Naive B cell (primary cell): ENCODE results near the gene S100A2. TPM values are rescaled to one million over a fixed set of nuclear protein-coding genes. Genes with fewer than 3 reads are reported as not detected.
A peak's percentile ranks its signal among the peaks of the same experiment; 100 is the strongest.
"Not testable (repeated sequence)": the region's sequence is repeated elsewhere in the genome, so short reads cannot be mapped to it uniquely, and the experiment has no call there.

ENCODE experiments used
- ATAC-seq, 2 donors: fragments of 150-1000 bp; cut with Tn5 transposase; 2 replicates each; pipeline ENCODE4 v1.10.0; 2021; ENCODE audit warnings: low read depth in 2 of 2, mild to moderate bottlenecking in 2 of 2, moderate library complexity in 2 of 2
- DNase-seq: peaks from one replicate; pipeline ENCODE4 v3.0.0; 2022
- H3K27ac Mint-ChIP-seq, 6 donors: one replicate each; pipeline ENCODE4 v1.8.0; 2020 to 2022; ENCODE audit warnings: mild to moderate bottlenecking in 6 of 6, mixed read lengths in 6 of 6, moderate library complexity in 5 of 6, inconsistent platforms in 2 of 6
- H3K27me3 Mint-ChIP-seq, 3 donors: one replicate each; pipeline ENCODE4 v1.8.0; 2021 to 2022; ENCODE audit warnings: mixed read lengths in 3 of 3, mild to moderate bottlenecking in 1 of 3
- H3K36me3 Mint-ChIP-seq, 2 donors: one replicate each; pipeline ENCODE4 v1.8.0; 2020 to 2022; ENCODE audit warnings: mixed read lengths in 2 of 2, inconsistent platforms in 1 of 2, mild to moderate bottlenecking in 1 of 2
- H3K4me1 Mint-ChIP-seq, 3 donors: one replicate each; pipeline ENCODE4 v1.8.0; 2020 to 2022; ENCODE audit warnings: mixed read lengths in 3 of 3, inconsistent platforms in 1 of 3, mild to moderate bottlenecking in 1 of 3, moderate library complexity in 1 of 3
- H3K4me3 Mint-ChIP-seq, 8 donors: one replicate each; pipeline ENCODE4 v1.8.0; 2020 to 2022; ENCODE audit warnings: mild to moderate bottlenecking in 8 of 8, mixed read lengths in 8 of 8, moderate library complexity in 8 of 8, inconsistent platforms in 2 of 8
- H3K9me3 Mint-ChIP-seq, 7 donors: one replicate each; pipeline ENCODE4 v1.8.0; 2020 to 2022; ENCODE audit warnings: mixed read lengths in 7 of 7, mild to moderate bottlenecking in 5 of 7, inconsistent platforms in 2 of 7, moderate library complexity in 1 of 7
- polyA plus RNA-seq, 6 donors: library from polyadenylated mRNA; unstranded; fragments of 300-500 nt; fragmentation: Illumina TruSeq; gene quantifications; one replicate each; pipeline ENCODE4 v1.2.3, GENCODE V29; 2021; ENCODE audit warnings: low read depth in 6 of 6

S100A2 gene
- polyA plus RNA-seq, 6 donors from 2014 or later: not detected

- no peaks in the 10 kb centered on the region for H3K36me3 Mint-ChIP-seq
- no peaks in the 10 kb centered on the region for H3K9me3 Mint-ChIP-seq
- H3K27me3 Mint-ChIP-seq: no peaks in the 10 kb centered on the region
- no peak for ATAC-seq
- no peak for DNase-seq
- H3K27ac Mint-ChIP-seq: peak overlapping the region in 1 of 6 donors; percentile 27
- no peak overlapping the region for H3K4me3 Mint-ChIP-seq
- H3K4me1 Mint-ChIP-seq: no peaks in the 10 kb centered on the region
These were observed 42.5 kb upstream of the S100A2 start for GRCh38 chr1:153608089-153608682.

- H3K4me1 Mint-ChIP-seq: peaks cover 3 to 5% (median 4%) of the 10 kb centered on the region in 3 donors
- peak overlapping the region in 1 of 6 donors; percentile 16 for H3K27ac Mint-ChIP-seq
- no peaks in the 10 kb centered on the region for H3K36me3 Mint-ChIP-seq
- H3K4me3 Mint-ChIP-seq: no peak overlapping the region
- no peak for ATAC-seq
- no peak for DNase-seq
- H3K27me3 Mint-ChIP-seq: no peaks in the 10 kb centered on the region
- no peaks in the 10 kb centered on the region for H3K9me3 Mint-ChIP-seq
These were observed 41.7 kb upstream of the S100A2 start for GRCh38 chr1:153607381-153607780.

GRCh38 chr1:153606194-153606593 lies 40.5 kb upstream of the S100A2 start:
- Mint-ChIP-seq H3K27me3 (no peaks in the 10 kb centered on the region), H3K36me3 (no peaks in the 10 kb centered on the region), H3K27ac (no peak overlapping the region), H3K4me1 (peaks cover 4 to 16% (median 10%) of the 10 kb centered on the region in 3 donors), H3K9me3 (no peaks in the 10 kb centered on the region), H3K4me3 (no peak overlapping the region)
- ATAC-seq (no peak), DNase-seq (no peak)

- no peaks in the 10 kb centered on the region for H3K27me3 Mint-ChIP-seq
- peaks cover 19 to 40% (median 29%) of the 10 kb centered on the region in 3 donors for H3K4me1 Mint-ChIP-seq
- ATAC-seq (no peak), DNase-seq (no peak)
- peak overlapping the region in 1 of 6 donors; percentile 22 for H3K27ac Mint-ChIP-seq
- H3K36me3 Mint-ChIP-seq: no peaks in the 10 kb centered on the region
- H3K4me3 Mint-ChIP-seq: no peak overlapping the region
- H3K9me3 Mint-ChIP-seq: no peaks in the 10 kb centered on the region
These were observed 37.1 kb upstream of the S100A2 start for GRCh38 chr1:153602749-153603148.

GRCh38 chr1:153599847-153600246 lies 34.2 kb upstream of the S100A2 start:
- H3K27me3 Mint-ChIP-seq: no peaks in the 10 kb centered on the region
- H3K9me3 Mint-ChIP-seq: no peaks in the 10 kb centered on the region
- no peaks in the 10 kb centered on the region for H3K36me3 Mint-ChIP-seq
- DNase-seq: no peak
- peak overlapping the region in 4 of 6 donors; percentile 56 to 96 (median 91) for H3K27ac Mint-ChIP-seq
- H3K4me1 Mint-ChIP-seq: peaks cover 22 to 58% (median 48%) of the 10 kb centered on the region in 3 donors
- H3K4me3 Mint-ChIP-seq: peak overlapping the region in 1 of 8 donors; percentile 61
- ATAC-seq: no peak

GRCh38 chr1:153598309-153599172 lies 32.9 kb upstream of the S100A2 start:
- Mint-ChIP-seq H3K4me3 (peak overlapping the region in 7 of 8 donors; percentile 10 to 87 (median 76)), H3K4me1 (peaks cover 22 to 58% (median 48%) of the 10 kb centered on the region in 3 donors), H3K9me3 (no peaks in the 10 kb centered on the region), H3K36me3 (no peaks in the 10 kb centered on the region), H3K27ac (peak overlapping the region; percentile 96 to 100 (median 98)), H3K27me3 (no peaks in the 10 kb centered on the region)
- peak; percentile 85 for DNase-seq
- ATAC-seq: peak; percentile 97 to 98

GRCh38 chr1:153597206-153597605 lies 31.6 kb upstream of the S100A2 start:
- Mint-ChIP-seq H3K4me1 (peaks cover 18 to 51% (median 43%) of the 10 kb centered on the region in 3 donors), H3K27me3 (no peaks in the 10 kb centered on the region), H3K36me3 (no peaks in the 10 kb centered on the region), H3K9me3 (no peaks in the 10 kb centered on the region), H3K4me3 (peak overlapping the region in 3 of 8 donors; percentile 20 to 49 (median 45)), H3K27ac (peak overlapping the region; percentile 96 to 100 (median 98))
- no peak for ATAC-seq
- DNase-seq: no peak

GRCh38 chr1:153592748-153593147 lies 27.1 kb upstream of the S100A2 start:
- Mint-ChIP-seq H3K27ac (peak overlapping the region in 1 of 6 donors; percentile 74), H3K36me3 (no peaks in the 10 kb centered on the region), H3K4me3 (no peak overlapping the region), H3K27me3 (no peaks in the 10 kb centered on the region), H3K9me3 (no peaks in the 10 kb centered on the region), H3K4me1 (peaks cover 3 to 18% (median 17%) of the 10 kb centered on the region in 3 donors)
- ATAC-seq (no peak), DNase-seq (no peak)

- Mint-ChIP-seq H3K9me3 (no peaks in the 10 kb centered on the region), H3K4me3 (no peak overlapping the region), H3K4me1 (no peaks in the 10 kb centered on the region), H3K36me3 (no peaks in the 10 kb centered on the region), H3K27me3 (peaks cover 0 to 4% (median 0%) of the 10 kb centered on the region in 3 donors), H3K27ac (peak overlapping the region in 1 of 6 donors; percentile 34)
- DNase-seq (no peak), ATAC-seq (no peak)
These were observed 22.8 kb upstream of the S100A2 start for GRCh38 chr1:153588482-153588881.

- H3K4me3 Mint-ChIP-seq, H3K27me3 Mint-ChIP-seq, DNase-seq, H3K4me1 Mint-ChIP-seq, ATAC-seq, H3K36me3 Mint-ChIP-seq, H3K9me3 Mint-ChIP-seq: not testable (repeated sequence)
- peak overlapping the region in 1 of 6 donors; percentile 34 for H3K27ac Mint-ChIP-seq
These were observed 22.4 kb upstream of the S100A2 start for GRCh38 chr1:153588033-153588432.

- H3K4me1 Mint-ChIP-seq: no peaks in the 10 kb centered on the region
- no peak overlapping the region for H3K4me3 Mint-ChIP-seq
These were observed 21.7 kb upstream of the S100A2 start for GRCh38 chr1:153587314-153587713.

GRCh38 chr1:153586347-153586746 lies 20.7 kb upstream of the S100A2 start:
- ATAC-seq (no peak), DNase-seq (no peak)
- Mint-ChIP-seq H3K4me3 (no peak overlapping the region), H3K27ac (peak overlapping the region in 3 of 6 donors; percentile 17 to 59 (median 57)), H3K4me1 (no peaks in the 10 kb centered on the region), H3K36me3 (no peaks in the 10 kb centered on the region), H3K9me3 (no peaks in the 10 kb centered on the region), H3K27me3 (peaks cover 0 to 4% (median 0%) of the 10 kb centered on the region in 3 donors)

More at GRCh38 chr1:153587314-153587713, 21.7 kb upstream of the S100A2 start:
- peaks cover 0 to 4% (median 0%) of the 10 kb centered on the region in 3 donors for H3K27me3 Mint-ChIP-seq
- ATAC-seq (no peak), DNase-seq (no peak)
- no peaks in the 10 kb centered on the region for H3K36me3 Mint-ChIP-seq
- H3K9me3 Mint-ChIP-seq: no peaks in the 10 kb centered on the region
- H3K27ac Mint-ChIP-seq: peak overlapping the region in 1 of 6 donors; percentile 22

- no peaks in the 10 kb centered on the region for H3K9me3 Mint-ChIP-seq
- H3K27me3 Mint-ChIP-seq: peaks cover 0 to 4% (median 0%) of the 10 kb centered on the region in 3 donors
- no peak overlapping the region for H3K4me3 Mint-ChIP-seq
- DNase-seq (no peak), ATAC-seq (no peak)
- H3K36me3 Mint-ChIP-seq: no peaks in the 10 kb centered on the region
- no peak overlapping the region for H3K27ac Mint-ChIP-seq
- H3K4me1 Mint-ChIP-seq: no peaks in the 10 kb centered on the region
These were observed 19.4 kb upstream of the S100A2 start for GRCh38 chr1:153585006-153585405.

GRCh38 chr1:153583976-153584375 lies 18.3 kb upstream of the S100A2 start:
- DNase-seq (no peak), ATAC-seq (no peak)
- no peaks in the 10 kb centered on the region for H3K9me3 Mint-ChIP-seq
- H3K36me3 Mint-ChIP-seq: no peaks in the 10 kb centered on the region
- H3K4me1 Mint-ChIP-seq: no peaks in the 10 kb centered on the region
- peaks cover 4 to 5% (median 5%) of the 10 kb centered on the region in 3 donors for H3K27me3 Mint-ChIP-seq
- no peak overlapping the region for H3K27ac Mint-ChIP-seq
- no peak overlapping the region for H3K4me3 Mint-ChIP-seq
